Upper lobe of right lung (tissue), 1 donor: ENCODE measurements around the gene TBC1D1. TPM values are rescaled to one million over a fixed set of nuclear protein-coding genes. Genes with fewer than 3 reads are reported as not detected.

Experiments
- ATAC-seq: fragments of 200-7000 bp; cut with Tn5 transposase; one replicate; pipeline ENCODE4 v1.9.1; 2020; ENCODE audit warnings: mild to moderate bottlenecking, moderate library complexity
- DNase-seq: peaks from one replicate; pipeline ENCODE4 v3.0.0-alpha.2; 2020
- H3K27ac ChIP-seq: fragments of 200-600 bp; one replicate; pipeline ENCODE4 v1.8.0; 2022
- H3K27me3 ChIP-seq: fragments of 200-600 bp; one replicate; pipeline ENCODE4 v1.8.0; 2022; ENCODE audit warnings: mild to moderate bottlenecking
- H3K36me3 ChIP-seq: fragments of 200-600 bp; one replicate; pipeline ENCODE4 v1.8.0; 2022
- H3K4me1 ChIP-seq: fragments of 200-600 bp; one replicate; pipeline ENCODE4 v1.8.0; 2022
- H3K4me3 ChIP-seq: fragments of 200-600 bp; one replicate; pipeline ENCODE4 v1.8.0; 2022; ENCODE audit warnings: mild to moderate bottlenecking
- H3K9me3 ChIP-seq: fragments of 200-600 bp; one replicate; pipeline ENCODE4 v1.8.0; 2022
- CTCF ChIP-seq: fragments of 200-600 bp; IDR thresholded peaks from one replicate; pipeline ENCODE4 v1.8.0; 2022; ENCODE audit warnings: antibody characterized with exemption
- intact Hi-C: fragments of 100-400 bp; cut with DNase I; formaldehyde crosslinking; loops from one replicate; pipeline ENCODE4 v1.11.0; 2022
- total RNA-seq: library from RNA; stranded (reverse); fragmentation: NEBNext Ultra II Directional; extraction: Animal tissue kit (Norgen Biotek cat#: 25700); gene quantifications from one replicate; pipeline ENCODE4 v1.2.1, GENCODE V29; 2021
- donor health status: DM: no; HTN: yes; CAD: no; lungs with severe emphysema.

Gene TBC1D1
- total RNA-seq, 1 donor from 2014 or later = 61.9 TPM

- Histone ChIP-seq H3K27me3 (no peaks in the 10 kb centered on the region), H3K4me1 (no peaks in the 10 kb centered on the region), H3K9me3 (no peaks in the 10 kb centered on the region), H3K27ac (no peak overlapping the region), H3K4me3 (no peak overlapping the region), H3K36me3 (peaks cover 31% of the 10 kb centered on the region)
- TF ChIP-seq CTCF = no peak
- DNase-seq (no peak), ATAC-seq (no peak)
- intact Hi-C loops = no loop called here
Observed at GRCh38 chr4:37858112-37858511, 32.8 kb upstream of the TBC1D1 start.

DNA sequence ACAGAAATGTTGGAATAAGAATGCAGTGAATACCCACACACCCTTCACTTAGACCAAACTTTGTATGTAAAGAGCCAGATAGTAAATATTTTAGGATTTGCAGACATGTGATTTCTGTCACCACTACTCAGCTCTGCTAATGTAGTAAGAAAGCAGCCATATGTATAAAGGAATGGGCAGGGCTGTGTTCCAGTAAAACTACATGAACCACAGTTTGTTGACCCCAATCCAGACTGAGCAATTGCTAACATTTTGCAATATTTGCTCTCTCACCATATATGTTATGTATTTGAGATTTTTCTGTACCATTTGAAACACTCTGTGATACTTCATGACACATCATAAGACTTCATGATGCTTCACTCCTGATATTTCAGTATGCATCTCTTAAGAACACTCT, 32.0 kb upstream of the TBC1D1 start:
- DNase-seq = no peak
- intact Hi-C loops = no loop called here
- Histone ChIP-seq H3K4me3 (no peak overlapping the region), H3K27ac (no peak overlapping the region), H3K4me1 (no peaks in the 10 kb centered on the region), H3K27me3 (no peaks in the 10 kb centered on the region), H3K36me3 (peaks cover 31% of the 10 kb centered on the region), H3K9me3 (no peaks in the 10 kb centered on the region)
- TF ChIP-seq CTCF = no peak
- ATAC-seq = no peak

- Histone ChIP-seq H3K27ac (no peak overlapping the region), H3K4me1 (no peaks in the 10 kb centered on the region), H3K9me3 (no peaks in the 10 kb centered on the region), H3K36me3 (peaks cover 26% of the 10 kb centered on the region), H3K4me3 (no peak overlapping the region), H3K27me3 (no peaks in the 10 kb centered on the region)
- intact Hi-C loops = no loop called here
- TF ChIP-seq CTCF = no peak
- ATAC-seq (no peak), DNase-seq (no peak)
Observed at GRCh38 chr4:37860266-37860665, 30.6 kb upstream of the TBC1D1 start.

- H3K27ac ChIP-seq = no peak overlapping the region
- intact Hi-C loops = no loop called here
Observed at GRCh38 chr4:37862961-37863360, 27.9 kb upstream of the TBC1D1 start.

GRCh38 chr4:37864786-37865185, 26.1 kb upstream of the TBC1D1 start:
- intact Hi-C loops = no loop called here
- peaks cover 10% of the 10 kb centered on the region for H3K36me3 ChIP-seq
- no peak for TF ChIP-seq CTCF
- ATAC-seq (peak; percentile 87), DNase-seq (no peak)
- no peak overlapping the region for H3K27ac ChIP-seq
- H3K4me1 ChIP-seq = no peaks in the 10 kb centered on the region
- H3K9me3 ChIP-seq = no peaks in the 10 kb centered on the region
- no peaks in the 10 kb centered on the region for H3K27me3 ChIP-seq
- no peak overlapping the region for H3K4me3 ChIP-seq

More at GRCh38 chr4:37862961-37863360, 27.9 kb upstream of the TBC1D1 start:
- Histone ChIP-seq H3K4me3 (no peak overlapping the region), H3K4me1 (no peaks in the 10 kb centered on the region), H3K36me3 (peaks cover 10% of the 10 kb centered on the region), H3K27me3 (no peaks in the 10 kb centered on the region), H3K9me3 (no peaks in the 10 kb centered on the region)
- TF ChIP-seq CTCF = no peak
- DNase-seq (no peak), ATAC-seq (no peak)

DNA sequence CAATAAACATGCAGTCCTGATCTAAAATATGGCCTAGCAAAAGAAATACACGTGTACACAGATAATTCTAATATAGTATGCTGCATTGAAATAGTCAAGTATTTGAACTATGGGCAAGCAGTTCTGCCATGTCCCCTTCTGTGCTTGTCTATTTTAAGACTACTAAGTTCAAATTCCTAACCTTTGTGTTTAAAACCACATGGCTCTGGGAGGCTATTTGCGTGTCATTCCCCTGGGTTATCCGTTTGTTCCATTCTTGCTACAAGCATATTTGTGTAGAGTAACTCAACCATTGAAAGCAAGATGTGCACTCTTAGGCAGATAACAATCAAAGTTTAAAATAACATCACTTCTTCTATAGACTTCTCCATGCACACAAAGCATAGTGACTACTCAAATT, 25.4 kb upstream of the TBC1D1 start:
- no peak for TF ChIP-seq CTCF
- ATAC-seq (no peak), DNase-seq (no peak)
- Histone ChIP-seq H3K4me1 (no peaks in the 10 kb centered on the region), H3K27me3 (no peaks in the 10 kb centered on the region), H3K27ac (no peak overlapping the region), H3K9me3 (no peaks in the 10 kb centered on the region), H3K4me3 (no peak overlapping the region), H3K36me3 (peaks cover 10% of the 10 kb centered on the region)
- intact Hi-C loops = no loop called here
